DOHH2 (cell line): ENCODE measurements around the gene TMSB15C.

ENCODE experiments used
- EZH2phosphoT487 ChIP-seq: fragments of 200-600 bp; sonication (generic); IDR thresholded peaks from 2 replicates; pipeline ENCODE4 v1.6.1; 2017; ENCODE audit warnings: borderline replicate concordance, mild to moderate bottlenecking, antibody characterized with exemption, low read length, moderate library complexity, mixed read lengths
- TF ChIP-seq, protein P1 (sequence below): fragments of 200-600 bp; sonication (generic); IDR thresholded peaks from one replicate; pipeline ENCODE4 v1.5.1; 2014; ENCODE audit warnings: antibody characterized with exemption, mild to moderate bottlenecking, low read depth, low read length; ENCODE audit not compliant: poor library complexity, severe bottlenecking

DNA sequence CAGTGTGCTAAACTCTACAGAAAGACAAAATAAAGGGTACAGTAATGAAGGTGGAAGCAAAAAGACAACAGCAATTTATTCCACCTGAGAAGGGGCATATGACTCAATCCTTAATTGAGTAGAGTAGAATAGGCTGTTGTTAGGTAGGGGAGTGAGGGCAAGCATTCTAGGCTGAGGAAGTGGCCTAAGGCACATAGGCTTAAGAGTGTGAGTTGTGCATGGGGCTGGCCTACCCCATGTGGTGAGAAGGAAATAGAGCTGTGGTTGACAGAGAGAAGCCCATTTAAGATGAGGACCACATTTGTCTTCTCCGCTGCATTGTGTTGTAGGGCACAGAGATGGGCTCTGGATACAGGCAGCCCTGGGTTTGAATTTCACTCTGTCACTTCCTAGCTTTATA, 32.9 kb upstream of the TMSB15C start:
- TF ChIP-seq, protein P1, sequence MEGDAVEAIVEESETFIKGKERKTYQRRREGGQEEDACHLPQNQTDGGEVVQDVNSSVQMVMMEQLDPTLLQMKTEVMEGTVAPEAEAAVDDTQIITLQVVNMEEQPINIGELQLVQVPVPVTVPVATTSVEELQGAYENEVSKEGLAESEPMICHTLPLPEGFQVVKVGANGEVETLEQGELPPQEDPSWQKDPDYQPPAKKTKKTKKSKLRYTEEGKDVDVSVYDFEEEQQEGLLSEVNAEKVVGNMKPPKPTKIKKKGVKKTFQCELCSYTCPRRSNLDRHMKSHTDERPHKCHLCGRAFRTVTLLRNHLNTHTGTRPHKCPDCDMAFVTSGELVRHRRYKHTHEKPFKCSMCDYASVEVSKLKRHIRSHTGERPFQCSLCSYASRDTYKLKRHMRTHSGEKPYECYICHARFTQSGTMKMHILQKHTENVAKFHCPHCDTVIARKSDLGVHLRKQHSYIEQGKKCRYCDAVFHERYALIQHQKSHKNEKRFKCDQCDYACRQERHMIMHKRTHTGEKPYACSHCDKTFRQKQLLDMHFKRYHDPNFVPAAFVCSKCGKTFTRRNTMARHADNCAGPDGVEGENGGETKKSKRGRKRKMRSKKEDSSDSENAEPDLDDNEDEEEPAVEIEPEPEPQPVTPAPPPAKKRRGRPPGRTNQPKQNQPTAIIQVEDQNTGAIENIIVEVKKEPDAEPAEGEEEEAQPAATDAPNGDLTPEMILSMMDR, result no peak
- TF ChIP-seq EZH2phosphoT487, result no peak
